HG02610 (cell line): ENCODE measurements around the gene TAMALIN.

Experiments
- ATAC-seq: cut with Tn5 transposase; IDR thresholded peaks from one replicate; pipeline ENCODE4 v1.9.1; 2021; ENCODE audit warnings: mild to moderate bottlenecking, moderate library complexity; ENCODE audit not compliant: unreplicated experiment

The TAMALIN gene

GRCh38 chr12:52054231-52054832 is 47.6 kb downstream of the TAMALIN start:
- no peak for ATAC-seq

GRCh38 chr12:52054833-52055730 is 48.3 kb downstream of the TAMALIN start:
- no peak for ATAC-seq

GRCh38 chr12:52055731-52056711 is 49.3 kb downstream of the TAMALIN start:
- no peak for ATAC-seq

GRCh38 chr12:52056801-52057637 is 50.3 kb downstream of the TAMALIN start:
- no peak for ATAC-seq

- no peak for ATAC-seq
Observed at GRCh38 chr12:52057638-52058576, 51.2 kb downstream of the TAMALIN start.

GRCh38 chr12:52058631-52059361 is 52.0 kb downstream of the TAMALIN start:
- no peak for ATAC-seq

GRCh38 chr12:52059582-52060497 is 53.1 kb downstream of the TAMALIN start:
- ATAC-seq = no peak

GRCh38 chr12:52060498-52061177 is 53.9 kb downstream of the TAMALIN start:
- ATAC-seq = no peak

- ATAC-seq = no peak
Observed at GRCh38 chr12:52061470-52062166, 54.9 kb downstream of the TAMALIN start.

- ATAC-seq = no peak
Observed at GRCh38 chr12:52062167-52063081, 55.7 kb downstream of the TAMALIN start.

- ATAC-seq = no peak
Observed at GRCh38 chr12:52063082-52063924, 56.6 kb downstream of the TAMALIN start.

GRCh38 chr12:52063981-52064649 is 57.4 kb downstream of the TAMALIN start:
- ATAC-seq = no peak
